HCT116 (cell line): ENCODE data around the gene HIPK2.

Experiments used
- EGR1 ChIP-seq: IDR thresholded peaks from 2 replicates; pipeline ENCODE4 v1.6.1; 2012; ENCODE audit warnings: low read depth
- ELF1 ChIP-seq: IDR thresholded peaks from 2 replicates; pipeline ENCODE4 v1.6.1; 2012; ENCODE audit warnings: low read depth, borderline replicate concordance
- EZH2phosphoT487 ChIP-seq: fragments of 200-600 bp; IDR thresholded peaks from 2 replicates; pipeline ENCODE4 v1.6.1; 2018; ENCODE audit warnings: antibody characterized with exemption, borderline replicate concordance
- POLR2A ChIP-seq: IDR thresholded peaks from 2 replicates; pipeline ENCODE4 v1.7.0; 2011; ENCODE audit warnings: borderline replicate concordance; ENCODE audit not compliant: insufficient read depth, insufficient read length; ENCODE audit errors: extremely low read depth
- SP1 ChIP-seq: IDR thresholded peaks from 2 replicates; pipeline ENCODE4 v1.6.1; 2012; ENCODE audit warnings: low read depth
- SRF ChIP-seq: IDR thresholded peaks from 2 replicates; pipeline ENCODE4 v1.6.1; 2012; ENCODE audit warnings: low read depth
- YY1 ChIP-seq: IDR thresholded peaks from 2 replicates; pipeline ENCODE4 v1.6.1; 2011; ENCODE audit warnings: low read length, low read depth, moderate library complexity, mild to moderate bottlenecking; ENCODE audit not compliant: insufficient replicate concordance; ENCODE audit errors: extremely low read depth
- TF ChIP-seq, protein P1 (sequence below), 3 experiments: fragments of 200-600 bp in 1 of 3; sonication (generic) in 1 of 3; IDR thresholded peaks in 2 of 3; conservative IDR thresholded peaks in 1 of 3; 2 replicates each; pipeline ENCODE4 v1.5.1; 2012 to 2017; ENCODE audit warnings: low read depth in 2 of 3, low read length in 2 of 3, antibody characterized with exemption in 1 of 3, borderline replicate concordance in 1 of 3, control low read depth in 1 of 3, mild to moderate bottlenecking in 1 of 3, mixed read lengths in 1 of 3, mixed run types in 1 of 3, moderate library complexity in 1 of 3; ENCODE audit not compliant: insufficient read depth in 1 of 3
- TF ChIP-seq, protein P2 (sequence below): IDR thresholded peaks from 2 replicates; pipeline ENCODE4 v1.6.1; 2012; ENCODE audit warnings: low read depth
- TF ChIP-seq, protein P3 (sequence below): IDR thresholded peaks from 2 replicates; pipeline ENCODE4 v1.6.1; 2012

DNA sequence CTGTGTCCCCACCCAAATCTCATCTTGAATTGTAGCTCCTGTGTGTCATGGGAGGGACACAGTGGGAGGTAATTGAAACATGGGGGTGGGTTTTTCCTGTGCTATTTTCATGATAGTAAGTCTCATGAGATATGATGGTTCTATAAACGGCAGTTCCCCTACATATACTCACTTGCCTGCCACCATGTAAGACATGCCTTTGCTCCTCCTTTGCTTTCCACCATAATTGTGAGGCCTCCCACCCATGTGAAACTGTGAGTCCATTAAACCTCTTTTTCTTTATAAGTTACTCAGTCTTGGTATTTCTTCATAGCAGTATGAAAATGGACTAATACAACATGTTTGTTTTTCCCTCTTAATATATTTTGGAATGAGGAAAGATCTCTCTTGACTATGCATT, 26.8 kb upstream of the HIPK2 start:
- TF ChIP-seq, protein P1, sequence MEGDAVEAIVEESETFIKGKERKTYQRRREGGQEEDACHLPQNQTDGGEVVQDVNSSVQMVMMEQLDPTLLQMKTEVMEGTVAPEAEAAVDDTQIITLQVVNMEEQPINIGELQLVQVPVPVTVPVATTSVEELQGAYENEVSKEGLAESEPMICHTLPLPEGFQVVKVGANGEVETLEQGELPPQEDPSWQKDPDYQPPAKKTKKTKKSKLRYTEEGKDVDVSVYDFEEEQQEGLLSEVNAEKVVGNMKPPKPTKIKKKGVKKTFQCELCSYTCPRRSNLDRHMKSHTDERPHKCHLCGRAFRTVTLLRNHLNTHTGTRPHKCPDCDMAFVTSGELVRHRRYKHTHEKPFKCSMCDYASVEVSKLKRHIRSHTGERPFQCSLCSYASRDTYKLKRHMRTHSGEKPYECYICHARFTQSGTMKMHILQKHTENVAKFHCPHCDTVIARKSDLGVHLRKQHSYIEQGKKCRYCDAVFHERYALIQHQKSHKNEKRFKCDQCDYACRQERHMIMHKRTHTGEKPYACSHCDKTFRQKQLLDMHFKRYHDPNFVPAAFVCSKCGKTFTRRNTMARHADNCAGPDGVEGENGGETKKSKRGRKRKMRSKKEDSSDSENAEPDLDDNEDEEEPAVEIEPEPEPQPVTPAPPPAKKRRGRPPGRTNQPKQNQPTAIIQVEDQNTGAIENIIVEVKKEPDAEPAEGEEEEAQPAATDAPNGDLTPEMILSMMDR (IDR thresholded peaks at IDR 0.05 in 2 of 3, conservative IDR thresholded peaks at IDR 0.05 in 1 of 3; ENCODE audit: borderline replicate concordance in 1 of 3, insufficient read depth in 1 of 3, low read depth in 2 of 3, low read length in 2 of 3) = no peak
- TF ChIP-seq ELF1 = no peak
- TF ChIP-seq, protein P2, sequence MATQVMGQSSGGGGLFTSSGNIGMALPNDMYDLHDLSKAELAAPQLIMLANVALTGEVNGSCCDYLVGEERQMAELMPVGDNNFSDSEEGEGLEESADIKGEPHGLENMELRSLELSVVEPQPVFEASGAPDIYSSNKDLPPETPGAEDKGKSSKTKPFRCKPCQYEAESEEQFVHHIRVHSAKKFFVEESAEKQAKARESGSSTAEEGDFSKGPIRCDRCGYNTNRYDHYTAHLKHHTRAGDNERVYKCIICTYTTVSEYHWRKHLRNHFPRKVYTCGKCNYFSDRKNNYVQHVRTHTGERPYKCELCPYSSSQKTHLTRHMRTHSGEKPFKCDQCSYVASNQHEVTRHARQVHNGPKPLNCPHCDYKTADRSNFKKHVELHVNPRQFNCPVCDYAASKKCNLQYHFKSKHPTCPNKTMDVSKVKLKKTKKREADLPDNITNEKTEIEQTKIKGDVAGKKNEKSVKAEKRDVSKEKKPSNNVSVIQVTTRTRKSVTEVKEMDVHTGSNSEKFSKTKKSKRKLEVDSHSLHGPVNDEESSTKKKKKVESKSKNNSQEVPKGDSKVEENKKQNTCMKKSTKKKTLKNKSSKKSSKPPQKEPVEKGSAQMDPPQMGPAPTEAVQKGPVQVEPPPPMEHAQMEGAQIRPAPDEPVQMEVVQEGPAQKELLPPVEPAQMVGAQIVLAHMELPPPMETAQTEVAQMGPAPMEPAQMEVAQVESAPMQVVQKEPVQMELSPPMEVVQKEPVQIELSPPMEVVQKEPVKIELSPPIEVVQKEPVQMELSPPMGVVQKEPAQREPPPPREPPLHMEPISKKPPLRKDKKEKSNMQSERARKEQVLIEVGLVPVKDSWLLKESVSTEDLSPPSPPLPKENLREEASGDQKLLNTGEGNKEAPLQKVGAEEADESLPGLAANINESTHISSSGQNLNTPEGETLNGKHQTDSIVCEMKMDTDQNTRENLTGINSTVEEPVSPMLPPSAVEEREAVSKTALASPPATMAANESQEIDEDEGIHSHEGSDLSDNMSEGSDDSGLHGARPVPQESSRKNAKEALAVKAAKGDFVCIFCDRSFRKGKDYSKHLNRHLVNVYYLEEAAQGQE = no peak
- no peak for TF ChIP-seq EZH2phosphoT487
- TF ChIP-seq, protein P3, sequence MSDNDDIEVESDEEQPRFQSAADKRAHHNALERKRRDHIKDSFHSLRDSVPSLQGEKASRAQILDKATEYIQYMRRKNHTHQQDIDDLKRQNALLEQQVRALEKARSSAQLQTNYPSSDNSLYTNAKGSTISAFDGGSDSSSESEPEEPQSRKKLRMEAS = no peak
- no peak for TF ChIP-seq SRF
- TF ChIP-seq SP1 = no peak
- TF ChIP-seq POLR2A = no peak
- no peak for TF ChIP-seq YY1
- TF ChIP-seq EGR1 = no peak
